IMR-90 (cell line): ENCODE measurements around the gene OPA3. TPM values are rescaled to one million over a fixed set of nuclear protein-coding genes. Genes with fewer than 3 reads are reported as not detected.

ENCODE experiments used
- ATAC-seq: fragments of 200-7000 bp; cut with Tn5 transposase; 2 replicates; pipeline ENCODE4 v1.9.1; 2020; ENCODE audit warnings: low read depth, mild to moderate bottlenecking, moderate library complexity
- BruUV-seq: library from RNA; stranded (reverse); fragments of 400-500 nt; replicated peaks from 2 replicates; lab custom pipeline; 2021; lab: Mats Ljungman, UMichigan
- CTCF ChIA-PET: fragments of 300-600 bp; formaldehyde crosslinking; extraction: SDS; loops from one replicate; lab custom pipeline; 2021; ENCODE audit warnings: antibody characterized with exemption; lab: Yijun Ruan, JAX
- POLR2A ChIA-PET: fragments of 300-600 bp; sonication (Branson Sonifier 250); formaldehyde crosslinking; loops from one replicate; lab custom pipeline; 2022; ENCODE audit warnings: antibody characterized with exemption; ENCODE audit not compliant: unreplicated experiment; lab: Charles Lee
- DNase-seq: peaks from one replicate; pipeline ENCODE4 v3.0.0; 2013
- H2AFZ ChIP-seq: replicated peaks from 2 replicates; pipeline ENCODE3; 2013; ENCODE audit warnings: low read length, mild to moderate bottlenecking; ENCODE audit not compliant: poor library complexity
- H2AK5ac ChIP-seq: 2 replicates; pipeline ENCODE4 v1.6.1; 2013; ENCODE audit warnings: low read depth, low read length, inconsistent platforms
- H2AK9ac ChIP-seq: replicated peaks from 2 replicates; pipeline ENCODE3; 2013; ENCODE audit warnings: mild to moderate bottlenecking, low read depth, low read length, moderate library complexity; ENCODE audit not compliant: poor library complexity
- H2BK120ac ChIP-seq: 2 replicates; pipeline ENCODE4 v1.6.1; 2013; ENCODE audit warnings: low read depth, low read length, inconsistent platforms
- H2BK15ac ChIP-seq: 3 replicates; pipeline ENCODE4 v1.6.1; 2013; ENCODE audit warnings: low read depth, low read length, inconsistent platforms
- H2BK20ac ChIP-seq: 2 replicates; pipeline ENCODE4 v1.6.1; 2013; ENCODE audit warnings: low read depth, mild to moderate bottlenecking, inconsistent platforms, low read length, moderate library complexity
- H2BK5ac ChIP-seq: 2 replicates; pipeline ENCODE4 v1.6.1; 2013; ENCODE audit warnings: mild to moderate bottlenecking, low read depth, low read length, inconsistent platforms; ENCODE audit not compliant: poor library complexity, severe bottlenecking
- H3K14ac ChIP-seq: replicated peaks from 2 replicates; pipeline ENCODE4 v1.6.1; 2013; ENCODE audit warnings: low read depth, low read length, inconsistent platforms
- H3K18ac ChIP-seq: 2 replicates; pipeline ENCODE4 v1.6.1; 2013; ENCODE audit warnings: low read depth, low read length, control low read depth
- H3K23ac ChIP-seq: 2 replicates; pipeline ENCODE4 v1.6.1; 2013; ENCODE audit warnings: low read depth, low read length, inconsistent platforms
- H3K27ac ChIP-seq: 2 replicates; pipeline ENCODE4 v1.5.1; 2013; ENCODE audit warnings: mild to moderate bottlenecking, control low read depth, low read length; ENCODE audit not compliant: insufficient read depth
- H3K27me3 ChIP-seq: 2 replicates; pipeline ENCODE4 v1.6.1; 2013; ENCODE audit warnings: low read length; ENCODE audit not compliant: control insufficient read depth, insufficient read depth
- H3K36me3 ChIP-seq: 2 replicates; pipeline ENCODE4 v1.6.1; 2013; ENCODE audit warnings: low read length, mixed read lengths; ENCODE audit not compliant: control insufficient read depth, insufficient read depth
- H3K4ac ChIP-seq: 2 replicates; pipeline ENCODE4 v1.6.1; 2013; ENCODE audit warnings: low read depth, low read length, inconsistent platforms
- H3K4me1 ChIP-seq: 2 replicates; pipeline ENCODE4 v1.6.1; 2013; ENCODE audit warnings: low read length, mixed read lengths; ENCODE audit not compliant: control insufficient read depth, insufficient read depth
- H3K4me2 ChIP-seq: 2 replicates; pipeline ENCODE4 v1.6.1; 2013; ENCODE audit warnings: low read depth, mild to moderate bottlenecking, control low read depth, low read length, moderate library complexity
- H3K4me3 ChIP-seq: 2 replicates; pipeline ENCODE4 v1.5.1; 2013; ENCODE audit warnings: low read depth, mild to moderate bottlenecking, control low read depth, low read length, moderate library complexity; ENCODE audit not compliant: insufficient read depth
- H3K56ac ChIP-seq: 2 replicates; pipeline ENCODE4 v1.6.1; 2013; ENCODE audit warnings: low read length, inconsistent platforms; ENCODE audit not compliant: insufficient read depth; ENCODE audit errors: extremely low read depth
- H3K79me1 ChIP-seq, 2 experiments: 2 replicates each; pipeline ENCODE4 v1.6.1; 2013; ENCODE audit warnings: low read length in 2 of 2, inconsistent platforms in 1 of 2, low read depth in 1 of 2
- H3K9ac ChIP-seq: 2 replicates; pipeline ENCODE4 v1.6.1; 2013; ENCODE audit warnings: low read depth, low read length, control low read depth
- H3K9me1 ChIP-seq: 2 replicates; pipeline ENCODE4 v1.6.1; 2013; ENCODE audit warnings: low read length, inconsistent platforms; ENCODE audit not compliant: insufficient read depth
- H3K9me3 ChIP-seq: 2 replicates; pipeline ENCODE4 v1.6.1; 2013; ENCODE audit warnings: low read length; ENCODE audit not compliant: control insufficient read depth, insufficient read depth
- H4K20me1 ChIP-seq: 2 replicates; pipeline ENCODE4 v1.6.1; 2013; ENCODE audit warnings: low read length, inconsistent platforms; ENCODE audit not compliant: insufficient read depth
- H4K5ac ChIP-seq: 2 replicates; pipeline ENCODE4 v1.6.1; 2013; ENCODE audit warnings: mild to moderate bottlenecking, low read depth, low read length, control low read depth
- H4K8ac ChIP-seq, 2 experiments: 2 replicates each; pipeline ENCODE4 v1.6.1; 2013; ENCODE audit warnings: low read depth in 2 of 2, low read length in 2 of 2, control low read depth in 1 of 2, inconsistent platforms in 1 of 2
- H4K91ac ChIP-seq: 2 replicates; pipeline ENCODE4 v1.6.1; 2013; ENCODE audit warnings: low read depth, low read length, inconsistent platforms; ENCODE audit not compliant: insufficient read depth
- BHLHE40 ChIP-seq: fragments of 150-350 bp; IDR thresholded peaks from 2 replicates; pipeline ENCODE4 v1.6.1; 2016; ENCODE audit warnings: mild to moderate bottlenecking, low read depth, low read length
- CEBPB ChIP-seq: IDR thresholded peaks from 2 replicates; pipeline ENCODE4 v1.6.1; 2012; ENCODE audit warnings: low read depth, low read length, improper control_type of control experiment
- CHD1 ChIP-seq: IDR thresholded peaks from 2 replicates; pipeline ENCODE4 v1.6.1; 2012; ENCODE audit warnings: low read depth, low read length, improper control_type of control experiment
- CTCF ChIP-seq: conservative IDR thresholded peaks from 2 replicates; pipeline ENCODE4 v1.5.1; 2012; ENCODE audit warnings: mild to moderate bottlenecking, low read depth, low read length, improper control_type of control experiment
- FOS ChIP-seq: fragments of 150-350 bp; IDR thresholded peaks from 2 replicates; pipeline ENCODE4 v1.6.1; 2016; ENCODE audit warnings: low read depth, low read length
- MAFK ChIP-seq: IDR thresholded peaks from 2 replicates; pipeline ENCODE4 v1.6.1; 2012; ENCODE audit warnings: low read depth, low read length, improper control_type of control experiment
- MAZ ChIP-seq: IDR thresholded peaks from 2 replicates; pipeline ENCODE4 v1.6.1; 2012; ENCODE audit warnings: low read depth, mild to moderate bottlenecking, low read length, improper control_type of control experiment, moderate library complexity, borderline replicate concordance
- MXI1 ChIP-seq: IDR thresholded peaks from 2 replicates; pipeline ENCODE4 v1.6.1; 2012; ENCODE audit warnings: low read depth, mild to moderate bottlenecking, low read length, moderate library complexity, borderline replicate concordance
- NFE2L2 ChIP-seq: fragments of 150-350 bp; IDR thresholded peaks from 2 replicates; pipeline ENCODE4 v1.6.1; 2016; ENCODE audit warnings: low read depth, mild to moderate bottlenecking, low read length
- POLR2A ChIP-seq: IDR thresholded peaks from 2 replicates; pipeline ENCODE4 v1.6.1; 2012; ENCODE audit warnings: mild to moderate bottlenecking, low read depth, low read length
- RAD21 ChIP-seq: IDR thresholded peaks from 2 replicates; pipeline ENCODE4 v1.6.1; 2012; ENCODE audit warnings: low read length, improper control_type of control experiment
- RCOR1 ChIP-seq: IDR thresholded peaks from 2 replicates; pipeline ENCODE4 v1.6.1; 2012; ENCODE audit warnings: mild to moderate bottlenecking, low read length, improper control_type of control experiment; ENCODE audit not compliant: insufficient replicate concordance
- RFX5 ChIP-seq: IDR thresholded peaks from 2 replicates; pipeline ENCODE4 v1.8.0; 2012; ENCODE audit warnings: low read depth, mild to moderate bottlenecking, low read length, moderate library complexity
- SMC3 ChIP-seq: fragments of 150-350 bp; IDR thresholded peaks from 2 replicates; pipeline ENCODE4 v1.6.1; 2016; ENCODE audit warnings: low read depth, mild to moderate bottlenecking, antibody characterized with exemption, low read length, moderate library complexity
- WGBS, 2 experiments: methylation state at CpG; one replicate each; pipeline versions ENCODE4 v1.1.5 to v1.1.7; 2013; ENCODE audit warnings: missing lambda C conversion rate in 2 of 2; ENCODE audit not compliant: insufficient read length in 1 of 2; ENCODE audit errors: extremely low coverage in 2 of 2; 5-methylcytosine and 5-hydroxymethylcytosine counted together
- dilution Hi-C: fragments of 300-500 bp; cut with HindIII; formaldehyde crosslinking; loops from one replicate; pipeline ENCODE4 v1.14.3; 2018; ENCODE audit warnings: low sequenced_read_pairs; ENCODE audit not compliant: unreplicated experiment
- in situ Hi-C: fragments of 300-500 bp; cut with MboI; formaldehyde crosslinking; loops from 3 replicates; pipeline ENCODE4 v1.14.3; 2019; ENCODE audit warnings: low sequenced_read_pairs, inconsistent platforms, mixed read lengths
- intact Hi-C: fragments of 100-400 bp; cut with micrococcal nuclease; formaldehyde crosslinking; loops from 2 replicates; pipeline ENCODE4 v1.10.0; 2022
- polyA plus RNA-seq, 3 experiments: library from polyadenylated mRNA; depleted of rRNA; stranded (reverse); fragments of >200 nt; gene quantifications; 2 replicates each; pipeline ENCODE4 v1.2.3, GENCODE V29; 2012; ENCODE audit warnings: low replicate concordance in 1 of 3
- total RNA-seq: library from RNA; depleted of rRNA; stranded (reverse); fragments of >200 nt; gene quantifications from 2 replicates; pipeline ENCODE4 v1.2.3, GENCODE V29; 2012
- TF ChIP-seq, protein P1 (sequence below): fragments of 150-350 bp; IDR thresholded peaks from 2 replicates; pipeline ENCODE4 v1.6.1; 2016; ENCODE audit warnings: low read depth, mild to moderate bottlenecking, low read length, moderate library complexity, borderline replicate concordance
- TF ChIP-seq, protein P2 (sequence below): fragments of 150-350 bp; IDR thresholded peaks from 2 replicates; pipeline ENCODE4 v1.6.1; 2017; ENCODE audit warnings: mild to moderate bottlenecking, antibody characterized with exemption, low read length, low read depth

The OPA3 gene
- total and polyA plus RNA-seq, 2 of the 4 experiments (the other 2 are of a cell fraction), result 5.2 to 9.6 TPM

GRCh38 chr19:45553464-45553863, 31.1 kb downstream of the OPA3 start:
- Histone ChIP-seq H3K14ac (no peak overlapping the region), H2AFZ (no peak overlapping the region), H3K4me2 (no peak overlapping the region), H2BK15ac (no peak overlapping the region), H3K4me3 (no peak overlapping the region), H3K27me3 (no peaks in the 10 kb centered on the region), H3K9me1 (no peaks in the 10 kb centered on the region), H4K20me1 (0 out of 2 replicates have a peak, but pooled peaks cover 2% of the 10 kb centered on the region), H4K5ac (no peak overlapping the region), H3K36me3 (peaks cover 5% of the 10 kb centered on the region), H3K4ac (no peak overlapping the region), H2AK5ac (no peak overlapping the region), H4K91ac (no peak overlapping the region), H3K9me3 (no peaks in the 10 kb centered on the region), H3K18ac (no peak overlapping the region), H2AK9ac (no peak overlapping the region), H2BK120ac (no peak overlapping the region), H2BK5ac (no peak overlapping the region), H3K56ac (no peak overlapping the region), H3K9ac (no peak overlapping the region), H3K23ac (no peak overlapping the region), H4K8ac (no peak overlapping the region), H3K79me1 (peaks cover 0 to 6% of the 10 kb centered on the region in 2 experiments; a peak in 2 of 4 replicates), H3K4me1 (no peaks in the 10 kb centered on the region), H3K27ac (no peak overlapping the region), H2BK20ac (no peak overlapping the region)
- POLR2A ChIA-PET, result no interaction called here
- CTCF ChIA-PET, result no interaction called here
- dilution Hi-C loops (no loop called here), in situ Hi-C loops (no loop called here), intact Hi-C loops (no loop called here)
- WGBS, 2 experiments, result 61% methylated on average over 32 of the region's 34 CpGs; no CpG with 5 or more reads in 1 of the 2 experiments
- BruUV-seq, result no TSS peak
- DNase-seq, result no peak
- ATAC-seq, result no peak
- TF ChIP-seq, protein P1, sequence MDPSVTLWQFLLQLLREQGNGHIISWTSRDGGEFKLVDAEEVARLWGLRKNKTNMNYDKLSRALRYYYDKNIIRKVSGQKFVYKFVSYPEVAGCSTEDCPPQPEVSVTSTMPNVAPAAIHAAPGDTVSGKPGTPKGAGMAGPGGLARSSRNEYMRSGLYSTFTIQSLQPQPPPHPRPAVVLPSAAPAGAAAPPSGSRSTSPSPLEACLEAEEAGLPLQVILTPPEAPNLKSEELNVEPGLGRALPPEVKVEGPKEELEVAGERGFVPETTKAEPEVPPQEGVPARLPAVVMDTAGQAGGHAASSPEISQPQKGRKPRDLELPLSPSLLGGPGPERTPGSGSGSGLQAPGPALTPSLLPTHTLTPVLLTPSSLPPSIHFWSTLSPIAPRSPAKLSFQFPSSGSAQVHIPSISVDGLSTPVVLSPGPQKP, result no peak
- no peak for TF ChIP-seq RFX5
- no peak for TF ChIP-seq CTCF
- TF ChIP-seq, protein P2, sequence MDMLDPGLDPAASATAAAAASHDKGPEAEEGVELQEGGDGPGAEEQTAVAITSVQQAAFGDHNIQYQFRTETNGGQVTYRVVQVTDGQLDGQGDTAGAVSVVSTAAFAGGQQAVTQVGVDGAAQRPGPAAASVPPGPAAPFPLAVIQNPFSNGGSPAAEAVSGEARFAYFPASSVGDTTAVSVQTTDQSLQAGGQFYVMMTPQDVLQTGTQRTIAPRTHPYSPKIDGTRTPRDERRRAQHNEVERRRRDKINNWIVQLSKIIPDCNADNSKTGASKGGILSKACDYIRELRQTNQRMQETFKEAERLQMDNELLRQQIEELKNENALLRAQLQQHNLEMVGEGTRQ, result no peak
- no peak for TF ChIP-seq BHLHE40
- TF ChIP-seq MAFK, result no peak
- no peak for TF ChIP-seq RAD21
- no peak for TF ChIP-seq MAZ
- TF ChIP-seq POLR2A, result no peak
- TF ChIP-seq SMC3, result no peak
- no peak for TF ChIP-seq FOS
- TF ChIP-seq CHD1, result no peak
- TF ChIP-seq RCOR1, result no peak
- TF ChIP-seq NFE2L2, result no peak
- no peak for TF ChIP-seq MXI1
- no peak for TF ChIP-seq CEBPB
